BJ (cell line): ENCODE results near the gene GPLD1. TPM values are rescaled to one million over a fixed set of nuclear protein-coding genes. Genes with fewer than 3 reads are reported as not detected.

Experiments
- CTCF ChIA-PET: fragments of 350-600 bp; formaldehyde crosslinking; extraction: SDS; loops from one replicate; lab custom pipeline; 2021; ENCODE audit warnings: antibody characterized with exemption, inconsistent platforms; lab: Yijun Ruan, JAX
- POLR2A ChIA-PET: fragments of 300-600 bp; sonication (Branson Sonifier 250); formaldehyde crosslinking; extraction: SDS; loops from one replicate; lab custom pipeline; 2021; ENCODE audit warnings: antibody characterized with exemption; lab: Charles Lee
- DNase-seq: peaks from one replicate; pipeline ENCODE4 v3.0.0-alpha.2; 2011; ENCODE audit warnings: low read depth
- H3K27me3 ChIP-seq: 2 replicates; pipeline ENCODE4 v1.6.0; 2011; ENCODE audit warnings: low read length; ENCODE audit not compliant: control insufficient read depth, insufficient read depth
- H3K36me3 ChIP-seq: 2 replicates; pipeline ENCODE4 v1.5.1; 2011; ENCODE audit warnings: low read length; ENCODE audit not compliant: control insufficient read depth, insufficient read depth
- H3K4me3 ChIP-seq: 2 replicates; pipeline ENCODE4 v1.5.1; 2011; ENCODE audit warnings: low read depth, mild to moderate bottlenecking, control low read depth, low read length
- CTCF ChIP-seq: IDR thresholded peaks from 2 replicates; pipeline ENCODE4 v1.5.1; 2011; ENCODE audit warnings: low read depth, mild to moderate bottlenecking, control low read depth, inconsistent platforms, low read length, moderate library complexity; ENCODE audit not compliant: insufficient read depth
- polyA plus RNA-seq: library from polyadenylated mRNA; depleted of rRNA; stranded (reverse); fragments of >200 nt; gene quantifications from 2 replicates; pipeline ENCODE4 v1.2.3, GENCODE V29; 2011

GPLD1 gene
- polyA plus RNA-seq, 1 experiment = 0.22 TPM

- DNase-seq = no peak
- Histone ChIP-seq H3K4me3 (no peak overlapping the region), H3K36me3 (no peaks in the 10 kb centered on the region), H3K27me3 (no peaks in the 10 kb centered on the region)
- no peak for TF ChIP-seq CTCF
- ChIA-PET POLR2A (no interaction called here), CTCF (no interaction called here)
These were observed 8.7 kb downstream of the GPLD1 start for GRCh38 chr6:24480705-24481104.

- POLR2A ChIA-PET = no interaction called here
- CTCF ChIA-PET = interaction anchor here (1.5 kb wide), 1 partner anchor 9 kb away, joined by 4 read pairs; no protein-coding TSS in a partner anchor
- Histone ChIP-seq H3K36me3 (no peaks in the 10 kb centered on the region), H3K4me3 (no peak overlapping the region), H3K27me3 (no peaks in the 10 kb centered on the region)
- no peak for DNase-seq
- no peak for TF ChIP-seq CTCF
These were observed 10.5 kb downstream of the GPLD1 start for GRCh38 chr6:24478903-24479302.

- ChIA-PET CTCF (interaction anchor here (2.0 kb wide), 1 partner anchor 18 kb away, joined by 5 read pairs; the partner anchor contains the start of gene ALDH5A1), POLR2A (no interaction called here)
- no peak for DNase-seq
- H3K27me3 ChIP-seq = no peaks in the 10 kb centered on the region
- H3K4me3 ChIP-seq = no peak overlapping the region
- TF ChIP-seq CTCF = no peak
- no peaks in the 10 kb centered on the region for H3K36me3 ChIP-seq
These were observed 12.3 kb downstream of the GPLD1 start for GRCh38 chr6:24477070-24477469.

- POLR2A ChIA-PET = no interaction called here
- CTCF ChIA-PET = interaction anchor here (2.0 kb wide), 1 partner anchor 18 kb away, joined by 5 read pairs; the partner anchor contains the start of gene ALDH5A1
- no peak for DNase-seq
These were observed 12.7 kb downstream of the GPLD1 start for GRCh38 chr6:24476631-24477030.

GRCh38 chr6:24472181-24472580, 17.2 kb downstream of the GPLD1 start:
- CTCF ChIA-PET = no interaction called here
- POLR2A ChIA-PET = no interaction called here

More at GRCh38 chr6:24476631-24477030, 12.7 kb downstream of the GPLD1 start:
- Histone ChIP-seq H3K27me3 (no peaks in the 10 kb centered on the region), H3K36me3 (no peaks in the 10 kb centered on the region), H3K4me3 (no peak overlapping the region)
- no peak for TF ChIP-seq CTCF

More at GRCh38 chr6:24472181-24472580, 17.2 kb downstream of the GPLD1 start:
- no peak for TF ChIP-seq CTCF
- Histone ChIP-seq H3K36me3 (no peaks in the 10 kb centered on the region), H3K4me3 (no peak overlapping the region), H3K27me3 (no peaks in the 10 kb centered on the region)
- no peak for DNase-seq
